T47D (cell line): ENCODE measurements around the gene CALR.
A peak's percentile ranks its signal among the peaks of the same experiment; 100 is the strongest.
"Not testable (repeated sequence)": the region's sequence is repeated elsewhere in the genome, so short reads cannot be mapped to it uniquely, and the experiment has no call there.

Source experiments
- DNase-seq, 2 experiments: peaks; one replicate each; pipeline versions ENCODE4 v3.0.0 to v3.0.0-alpha.2; 2011 to 2012; ENCODE audit warnings: low read depth in 1 of 2, low spot score in 1 of 2
- JUND ChIP-seq: IDR thresholded peaks from 2 replicates; pipeline ENCODE4 v1.6.1; 2012; ENCODE audit warnings: low read depth
- in situ Hi-C: cut with HindIII; loops from 2 replicates; pipeline ENCODE4 v1.10.0; 2016; ENCODE audit warnings: low sequenced_read_pairs, low pct_unique_long_range_greater_than_20kb

Gene CALR

GRCh38 chr19:12952488-12953137 lies 14.2 kb downstream of the CALR start:
- no peak for TF ChIP-seq JUND
- DNase-seq = no peak
- in situ Hi-C loops = no loop called here

- in situ Hi-C loops = no loop called here
- no peak for TF ChIP-seq JUND
- DNase-seq = no peak
These were observed 14.9 kb downstream of the CALR start for GRCh38 chr19:12953138-12953798.

DNA sequence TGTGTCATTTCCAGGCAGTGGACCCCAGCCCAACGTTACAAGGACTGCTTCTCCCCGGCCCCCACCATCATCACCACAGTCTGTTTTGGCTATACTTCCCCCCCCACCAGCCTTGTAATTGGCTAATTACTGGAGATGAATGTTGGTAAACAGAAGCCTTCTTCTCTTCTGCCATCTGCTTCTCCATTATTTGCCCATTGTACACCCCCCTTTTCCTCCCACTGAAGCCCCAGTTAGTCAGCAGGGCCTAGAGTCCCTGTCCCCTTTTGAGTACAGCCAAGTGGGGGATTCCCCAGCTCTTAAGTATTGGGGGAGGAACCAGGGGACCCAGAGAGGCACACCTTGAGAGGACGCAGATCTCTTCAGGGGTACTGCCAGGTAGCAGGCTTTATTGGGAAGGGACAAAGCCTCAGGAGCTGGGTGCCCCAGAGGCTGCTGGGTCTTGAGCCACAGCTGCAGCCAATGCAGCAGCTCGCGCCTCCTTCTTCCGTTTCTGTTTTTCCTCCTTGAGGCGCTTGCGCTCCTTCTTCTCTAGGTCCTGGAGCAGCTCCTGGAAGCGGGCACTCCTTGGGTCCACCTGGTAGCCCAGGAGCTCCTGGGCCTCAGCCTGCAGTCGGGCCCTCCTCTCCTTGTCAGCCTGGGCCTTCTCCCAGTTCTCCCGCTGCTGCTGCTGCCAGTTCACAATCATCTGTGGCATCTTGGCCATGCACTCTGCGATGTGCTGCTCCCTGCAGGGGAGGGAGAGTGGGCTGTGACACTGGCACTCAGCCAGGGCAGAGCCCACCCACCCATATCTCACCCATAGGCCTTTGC lies 15.6 kb downstream of the CALR start:
- in situ Hi-C loops = no loop called here
- no peak for TF ChIP-seq JUND
- DNase-seq = no peak

- no peak for DNase-seq
- in situ Hi-C loops = no loop called here
- no peak for TF ChIP-seq JUND
These were observed 16.2 kb downstream of the CALR start for GRCh38 chr19:12954612-12954962.

DNA sequence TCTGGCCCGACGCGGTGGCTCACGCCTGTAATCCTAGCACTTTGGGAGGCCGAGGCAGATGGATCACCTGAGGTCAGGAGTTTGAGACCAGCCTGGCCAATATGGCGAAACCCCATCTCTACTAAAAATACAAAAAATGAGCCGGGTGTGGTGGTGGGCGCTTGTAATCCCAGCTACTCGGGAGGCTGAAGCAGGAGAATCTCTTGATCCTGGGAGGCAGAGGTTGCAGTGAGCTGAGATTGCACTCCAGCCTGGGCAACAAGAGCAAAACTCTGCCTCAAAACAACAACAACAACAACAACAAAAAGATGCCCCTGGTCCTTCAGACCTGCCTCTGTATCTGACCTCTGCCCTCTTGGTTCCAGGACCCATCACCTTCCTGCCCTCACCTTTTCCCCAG lies 17.2 kb downstream of the CALR start:
- in situ Hi-C loops, DNase-seq: not testable (repeated sequence)

GRCh38 chr19:12955996-12956395 lies 17.6 kb downstream of the CALR start:
- TF ChIP-seq JUND = no peak
- peak in 1 of 2 experiments; percentile 54 for DNase-seq
- in situ Hi-C loops = no loop called here

- TF ChIP-seq JUND = no peak
- peak in 1 of 2 experiments; percentile 83 for DNase-seq
- in situ Hi-C loops = no loop called here
These were observed 18.3 kb downstream of the CALR start, which contains the start of gene GADD45GIP1 for GRCh38 chr19:12956446-12957388. Gene GADD45GIP1 (minus strand): TSS chr19:12957223. CDS start chr19:12957212, 11 bp downstream.

DNA sequence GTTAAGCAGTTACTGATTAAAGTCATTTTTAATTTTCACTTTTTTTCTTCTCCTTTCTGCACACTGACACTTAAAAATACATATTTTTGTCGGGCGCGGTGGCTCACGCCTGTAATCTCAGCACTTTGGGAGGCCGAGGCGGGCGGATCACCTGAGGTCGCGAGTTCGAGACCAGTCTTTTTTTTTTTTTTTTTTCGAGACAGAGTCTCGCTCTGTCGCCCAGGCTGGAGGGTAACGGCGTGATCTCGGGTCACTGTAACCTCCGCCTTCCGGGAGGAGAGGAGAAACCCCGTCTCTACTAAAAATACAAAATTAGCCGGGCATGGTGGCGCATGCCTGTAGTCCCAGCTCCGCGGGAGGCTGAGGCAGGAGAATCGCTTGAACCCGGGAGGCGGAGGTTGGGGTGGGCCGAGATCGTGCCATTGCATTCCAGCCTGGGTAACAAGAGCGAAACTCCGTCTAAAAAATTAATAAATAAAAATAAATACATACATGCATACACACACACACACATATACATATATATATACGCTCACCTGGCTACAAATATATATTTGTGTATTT lies 19.1 kb downstream of the CALR start:
- DNase-seq, in situ Hi-C loops: not testable (repeated sequence)

- in situ Hi-C loops = no loop called here
- no peak for DNase-seq
- TF ChIP-seq JUND = no peak
These were observed 21.1 kb downstream of the CALR start for GRCh38 chr19:12959481-12959880.

DNA sequence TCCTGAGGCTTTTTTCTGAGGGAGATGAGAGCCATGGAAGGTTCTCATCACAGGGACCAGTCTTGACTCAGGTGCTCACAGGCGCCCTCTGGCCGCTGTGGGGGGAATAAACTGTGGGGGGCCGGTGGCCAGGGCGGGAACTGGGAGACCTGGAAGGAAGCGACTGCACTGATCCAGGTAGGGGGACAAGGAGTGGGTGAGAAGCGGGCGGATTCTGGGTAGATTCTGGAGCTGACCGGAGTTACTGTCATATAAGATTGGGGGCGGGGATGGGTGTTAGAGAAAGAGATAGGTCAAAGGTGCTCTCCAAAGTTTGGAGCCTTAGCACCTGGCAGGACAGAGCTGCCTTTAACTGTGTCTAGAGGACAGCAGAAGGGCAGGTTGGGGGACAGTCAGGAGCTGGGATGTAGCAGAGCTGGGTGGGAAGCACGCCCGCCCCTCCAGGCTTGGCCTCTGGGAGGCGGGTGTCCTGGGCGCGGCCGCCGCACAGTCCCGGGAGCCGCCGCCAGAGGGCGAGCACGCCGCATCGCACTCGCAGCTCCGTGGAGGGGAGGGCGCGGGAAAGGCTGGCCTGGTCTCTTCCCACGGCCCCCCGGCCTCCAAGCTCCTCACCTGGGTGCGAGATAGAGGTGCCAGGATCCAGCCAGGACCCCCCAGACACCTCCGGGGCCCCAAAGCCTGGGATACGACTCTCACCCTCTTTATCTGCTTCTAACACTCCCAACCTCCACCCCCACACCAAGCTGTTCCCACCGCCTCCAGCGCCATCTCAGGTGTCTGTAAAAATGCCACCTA lies 26.8 kb downstream of the CALR start:
- in situ Hi-C loops = no loop called here
- DNase-seq = peak; percentile 51 to 86
- TF ChIP-seq JUND = no peak

DNA sequence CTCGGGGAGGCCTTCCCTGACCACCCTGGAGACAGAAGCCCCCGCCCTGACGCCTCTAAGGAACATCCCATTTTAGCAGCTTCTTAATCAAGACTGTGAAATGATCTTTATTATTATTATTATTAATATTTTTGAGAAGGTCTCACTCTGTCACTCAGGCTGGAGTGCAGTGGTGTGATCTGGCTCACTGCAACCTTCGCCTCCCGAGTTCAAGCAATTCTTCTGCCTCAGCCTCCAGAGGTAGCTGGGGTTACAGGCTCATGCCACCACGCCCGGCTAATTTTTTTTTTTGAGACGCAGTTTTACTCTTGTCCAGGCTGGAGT lies 27.4 kb downstream of the CALR start:
- TF ChIP-seq JUND = no peak
- in situ Hi-C loops = no loop called here
- DNase-seq = no peak
